ENCODE data around the gene NOTUM. TPM values are rescaled to one million over a fixed set of nuclear protein-coding genes. Genes with fewer than 3 reads are reported as not detected.

Gene NOTUM
- total and polyA plus RNA-seq, 4 experiments from 2014 or later: not detected

DNA sequence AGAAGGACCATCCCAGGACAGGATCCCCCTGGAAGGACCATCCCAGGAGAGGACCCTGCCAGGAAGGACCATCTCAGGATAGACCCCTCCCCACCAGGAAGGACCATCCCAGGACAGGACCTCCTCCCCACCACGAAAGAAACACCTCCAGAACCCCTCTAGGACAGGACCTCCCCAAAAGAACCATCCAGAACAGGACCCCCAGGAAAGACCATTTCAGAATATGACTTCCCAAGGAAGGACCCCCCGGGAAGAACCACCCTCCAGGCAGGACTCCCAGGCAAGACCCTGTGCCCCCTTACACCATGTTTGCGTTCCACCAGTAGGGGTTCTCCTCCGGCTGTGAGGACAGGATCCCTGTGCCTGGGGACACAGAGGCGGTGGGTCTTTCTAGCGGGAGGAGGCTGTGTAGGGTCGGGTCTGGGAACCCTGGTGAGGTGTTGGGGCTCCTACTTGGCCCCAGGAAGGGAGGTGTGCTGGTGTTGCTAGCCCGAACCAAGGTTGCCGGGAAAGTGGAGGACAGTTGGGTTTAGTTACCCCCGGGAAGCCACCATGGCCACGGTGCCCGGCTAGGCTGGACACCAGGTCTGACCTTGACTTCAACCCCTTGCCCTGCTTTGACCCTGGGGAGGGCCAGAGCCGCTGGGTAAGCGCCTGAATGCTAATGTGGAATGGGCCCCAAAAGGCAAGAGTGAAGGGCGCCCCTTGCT is 2.2 kb downstream of the NOTUM start:
- Histone ChIP-seq H3K27me3 (ENCODE audit: insufficient read depth, low read length) (peaks cover 30% of the 10 kb centered on the region), H3K4me3 (ENCODE audit: low read length in 2 of 2) (no peak overlapping the region), H3K9me3 (ENCODE audit: control insufficient read depth in 1 of 2, low read length in 2 of 2) (no peaks in the 10 kb centered on the region), H3K27ac (ENCODE audit: low read depth, low read length) (no peak overlapping the region), H3K36me3 (ENCODE audit: insufficient read depth, low read length) (no peaks in the 10 kb centered on the region), H3K4me1 (ENCODE audit: insufficient read depth, low read length) (peaks cover 7% of the 10 kb centered on the region)
- peak in 1 of 5 donors; percentile 36 for DNase-seq
- intact Hi-C loops (cut with micrococcal nuclease): loop anchor here (1.0 kb wide), 1 partner anchor 63 kb away; no protein-coding TSS in a partner anchor
- H3K4me3 Mint-ChIP-seq: peak overlapping the region in 7 of 8 donors; percentile 39 to 66 (median 55)
- H3K36me3 Mint-ChIP-seq: no peaks in the 10 kb centered on the region
- peaks cover 0 to 2% (median 0%) of the 10 kb centered on the region in 8 donors for H3K9me3 Mint-ChIP-seq
- CTCF ChIA-PET (ENCODE audit: partially characterized antibody): interaction anchor here (0.6 to 2.6 kb wide), 21 partner anchors 9 to 196 kb away, joined by 3 to 81 read pairs (median 3); partner anchors contain the start of genes ASPSCR1, CENPX, DCXR and DUS1L
- POLR2A ChIA-PET (ENCODE audit: partially characterized antibody): interaction anchor here (0.5 to 2.6 kb wide), 14 partner anchors 9 to 292 kb away, joined by 3 to 57 read pairs (median 6); partner anchors contain the start of genes ARHGDIA, ASPSCR1, CCDC137 and CENPX
- H3K27ac Mint-ChIP-seq: peak overlapping the region in 3 of 7 donors; percentile 41 to 69 (median 61)
- peaks cover 2 to 9% of the 10 kb centered on the region in 2 donors for H3K27me3 Mint-ChIP-seq
- peaks cover 0 to 3% (median 0%) of the 10 kb centered on the region in 4 donors for H3K4me1 Mint-ChIP-seq

DNA sequence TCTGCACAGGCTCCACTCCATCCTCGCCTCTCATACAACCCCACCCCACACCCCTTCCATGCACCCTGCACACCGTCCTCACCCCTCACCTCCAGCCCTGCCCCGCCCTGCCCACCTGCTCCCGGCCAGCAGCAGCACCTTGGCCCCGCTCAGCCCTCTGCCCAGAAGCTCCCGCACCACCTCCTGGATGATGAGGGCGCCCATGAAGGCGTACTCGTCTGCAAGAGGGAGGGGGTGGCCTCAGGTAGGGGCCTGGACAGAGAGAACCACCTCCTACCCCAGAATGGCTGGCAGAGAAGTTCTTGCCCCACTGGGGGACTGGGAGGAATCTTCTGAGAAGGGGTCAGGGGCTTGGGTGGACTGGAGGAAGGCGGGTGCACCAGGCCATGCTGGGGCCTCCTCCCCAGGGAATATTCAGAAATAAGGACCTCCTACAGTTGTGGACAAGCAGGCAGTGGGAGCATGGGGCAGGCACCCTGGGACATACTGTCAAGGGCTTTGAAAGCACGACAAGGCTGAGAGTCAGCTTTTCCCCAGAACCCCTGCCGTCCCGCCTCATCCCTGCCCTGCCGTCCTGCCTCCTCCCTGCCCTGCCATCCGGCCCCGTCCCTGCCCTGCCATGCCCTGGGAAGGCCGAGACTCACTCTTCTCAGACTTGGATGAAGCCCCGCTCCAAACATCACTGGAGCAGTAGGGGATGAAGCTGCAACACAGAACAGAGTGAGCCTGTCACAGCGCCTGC is 3.1 kb downstream of the NOTUM start:
- H3K4me3 Mint-ChIP-seq: peak overlapping the region in 3 of 8 donors; percentile 17 to 44 (median 27)
- intact Hi-C loops (cut with micrococcal nuclease): no loop called here
- Histone ChIP-seq H3K4me1 (ENCODE audit: insufficient read depth, low read length) (peaks cover 7% of the 10 kb centered on the region), H3K4me3 (ENCODE audit: low read length in 2 of 2) (no peak overlapping the region), H3K36me3 (ENCODE audit: insufficient read depth, low read length) (no peaks in the 10 kb centered on the region), H3K27ac (ENCODE audit: low read depth, low read length) (no peak overlapping the region), H3K9me3 (ENCODE audit: control insufficient read depth in 1 of 2, low read length in 2 of 2) (no peaks in the 10 kb centered on the region), H3K27me3 (ENCODE audit: insufficient read depth, low read length) (peaks cover 29% of the 10 kb centered on the region)
- ChIA-PET CTCF (ENCODE audit: partially characterized antibody) (no interaction called here), POLR2A (ENCODE audit: partially characterized antibody) (no interaction called here)
- H3K4me1 Mint-ChIP-seq: peaks cover 0 to 3% (median 0%) of the 10 kb centered on the region in 4 donors
- peak in 1 of 5 donors; percentile 22 for DNase-seq
- peak overlapping the region in 1 of 7 donors; percentile 69 for H3K27ac Mint-ChIP-seq
- H3K36me3 Mint-ChIP-seq: no peaks in the 10 kb centered on the region
- peaks cover 0 to 2% (median 0%) of the 10 kb centered on the region in 8 donors for H3K9me3 Mint-ChIP-seq
- H3K27me3 Mint-ChIP-seq: peaks cover 2 to 9% of the 10 kb centered on the region in 2 donors

DNA sequence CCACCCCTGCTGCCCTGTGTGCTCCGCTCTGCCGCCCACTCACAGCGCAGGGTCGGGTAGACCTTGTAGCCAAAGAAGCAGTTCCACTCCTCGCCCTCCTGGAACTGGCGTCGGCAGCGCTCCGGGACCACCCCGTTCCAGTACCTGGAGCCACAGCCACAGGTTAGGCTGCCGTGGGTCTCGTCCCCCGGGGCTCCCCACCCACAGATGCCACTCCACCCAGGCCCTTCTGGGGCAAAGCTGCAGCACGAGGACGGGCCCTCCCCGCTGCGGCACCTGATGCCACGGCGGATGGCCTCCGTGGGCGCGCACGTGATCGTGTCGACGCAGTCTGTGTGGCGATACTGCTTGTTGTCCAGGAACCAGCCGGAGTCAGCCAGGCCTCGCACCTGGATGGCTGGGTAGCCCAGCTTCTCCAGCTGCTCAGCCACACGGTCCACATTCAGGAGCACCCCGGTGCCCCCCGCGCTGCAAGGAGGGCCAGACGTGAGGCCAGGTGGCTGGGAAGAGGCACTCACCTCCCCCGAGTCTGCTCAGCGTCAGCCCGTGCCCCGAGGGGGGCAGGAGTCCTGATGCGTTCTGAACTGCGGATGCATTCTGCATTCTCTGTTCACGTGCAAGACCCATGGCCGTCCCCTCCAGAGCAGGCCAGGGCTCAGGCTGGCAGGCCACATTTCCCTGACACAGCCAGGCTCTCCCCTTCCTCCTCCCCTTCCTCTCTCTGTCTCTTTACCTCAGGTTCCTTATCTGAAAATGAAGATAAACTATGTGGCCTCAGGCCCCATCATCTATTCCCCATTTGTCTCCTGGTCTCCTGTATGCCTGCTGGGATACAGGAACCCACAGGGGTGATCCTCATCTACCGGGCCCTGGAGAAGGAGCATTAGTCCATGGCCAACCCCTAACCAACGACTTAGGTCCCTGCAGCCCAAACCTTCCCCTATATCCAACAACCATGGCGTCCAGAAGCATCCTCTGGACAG is 4.1 kb downstream of the NOTUM start:
- Mint-ChIP-seq H3K27ac (peak overlapping the region in 1 of 7 donors; percentile 69), H3K9me3 (no peaks in the 10 kb centered on the region), H3K4me3 (peak overlapping the region in 2 of 8 donors; percentile 17 to 44), H3K36me3 (no peaks in the 10 kb centered on the region), H3K4me1 (peaks cover 0 to 3% (median under 1%) of the 10 kb centered on the region in 4 donors), H3K27me3 (peaks cover 1 to 9% of the 10 kb centered on the region in 2 donors)
- Histone ChIP-seq H3K36me3 (ENCODE audit: insufficient read depth, low read length) (no peaks in the 10 kb centered on the region), H3K4me1 (ENCODE audit: insufficient read depth, low read length) (peaks cover 7% of the 10 kb centered on the region), H3K27ac (ENCODE audit: low read depth, low read length) (no peak overlapping the region), H3K27me3 (ENCODE audit: insufficient read depth, low read length) (peaks cover 20% of the 10 kb centered on the region), H3K9me3 (ENCODE audit: control insufficient read depth in 1 of 2, low read length in 2 of 2) (no peaks in the 10 kb centered on the region), H3K4me3 (ENCODE audit: low read length in 2 of 2) (no peak overlapping the region)
- ChIA-PET POLR2A (ENCODE audit: partially characterized antibody) (no interaction called here), CTCF (ENCODE audit: partially characterized antibody) (interaction anchor here (4.3 kb wide), 1 partner anchor 64 kb away, joined by 20 read pairs; no protein-coding TSS in a partner anchor)
- peak in 1 of 5 donors; percentile 15 for DNase-seq
- intact Hi-C loops (cut with micrococcal nuclease): no loop called here

DNA sequence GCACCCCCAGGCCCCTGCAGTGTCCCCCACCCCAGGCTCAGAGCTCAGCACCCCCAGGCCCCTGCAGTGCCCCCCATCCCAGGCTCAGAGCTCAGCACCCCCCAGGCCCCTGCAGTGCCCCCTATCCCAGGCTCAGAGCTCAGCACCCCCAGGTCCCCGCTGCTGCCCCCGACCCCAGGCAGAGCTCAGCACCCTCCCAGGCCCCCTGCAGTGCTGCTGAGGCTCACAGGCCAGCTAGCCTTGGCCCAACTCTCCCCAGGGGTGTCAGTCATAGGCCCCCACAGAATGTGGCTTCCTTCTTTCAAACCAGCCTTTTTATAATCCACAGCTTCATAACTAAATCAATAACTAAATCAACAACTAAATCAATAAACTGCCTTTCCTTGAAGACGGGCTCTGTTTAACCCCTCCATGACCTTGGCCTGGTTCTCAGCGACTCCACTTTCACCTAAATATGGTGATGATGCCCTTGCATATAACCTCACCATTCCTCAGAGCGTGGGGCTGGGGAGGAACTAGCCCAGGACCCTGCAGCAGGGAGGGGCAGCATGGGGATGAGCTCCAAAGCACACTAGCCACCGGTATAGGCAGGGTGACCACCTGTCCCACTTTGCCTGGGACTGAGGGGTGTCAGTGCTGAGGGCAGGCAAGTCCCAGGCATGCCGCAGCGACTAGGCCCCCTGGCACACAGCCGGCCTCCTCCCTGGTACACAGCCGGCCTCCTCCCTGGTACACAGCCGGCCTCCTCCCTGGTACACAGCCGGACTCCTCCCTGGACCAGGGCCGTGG is 5.0 kb downstream of the NOTUM start:
- H3K4me3 ChIP-seq (ENCODE audit: low read length in 2 of 2): no peak overlapping the region
- intact Hi-C loops (cut with micrococcal nuclease): no loop called here
- no peaks in the 10 kb centered on the region for H3K36me3 ChIP-seq (ENCODE audit: insufficient read depth, low read length)
- Mint-ChIP-seq H3K4me1 (peaks cover 0 to 3% (median 2%) of the 10 kb centered on the region in 4 donors), H3K27ac (no peak overlapping the region), H3K9me3 (no peaks in the 10 kb centered on the region), H3K36me3 (no peaks in the 10 kb centered on the region), H3K4me3 (no peak overlapping the region), H3K27me3 (peaks cover 1 to 9% of the 10 kb centered on the region in 2 donors)
- ChIA-PET POLR2A (ENCODE audit: partially characterized antibody) (no interaction called here), CTCF (ENCODE audit: partially characterized antibody) (interaction anchor here (4.3 kb wide), 1 partner anchor 65 kb away, joined by 20 read pairs; no protein-coding TSS in a partner anchor)
- DNase-seq: peak in 1 of 5 donors; percentile 6
- peaks cover 20% of the 10 kb centered on the region for H3K27me3 ChIP-seq (ENCODE audit: insufficient read depth, low read length)
- no peak overlapping the region for H3K27ac ChIP-seq (ENCODE audit: low read depth, low read length)
- peaks cover 7% of the 10 kb centered on the region for H3K4me1 ChIP-seq (ENCODE audit: insufficient read depth, low read length)
- H3K9me3 ChIP-seq (ENCODE audit: control insufficient read depth in 1 of 2, low read length in 2 of 2): no peaks in the 10 kb centered on the region

DNA sequence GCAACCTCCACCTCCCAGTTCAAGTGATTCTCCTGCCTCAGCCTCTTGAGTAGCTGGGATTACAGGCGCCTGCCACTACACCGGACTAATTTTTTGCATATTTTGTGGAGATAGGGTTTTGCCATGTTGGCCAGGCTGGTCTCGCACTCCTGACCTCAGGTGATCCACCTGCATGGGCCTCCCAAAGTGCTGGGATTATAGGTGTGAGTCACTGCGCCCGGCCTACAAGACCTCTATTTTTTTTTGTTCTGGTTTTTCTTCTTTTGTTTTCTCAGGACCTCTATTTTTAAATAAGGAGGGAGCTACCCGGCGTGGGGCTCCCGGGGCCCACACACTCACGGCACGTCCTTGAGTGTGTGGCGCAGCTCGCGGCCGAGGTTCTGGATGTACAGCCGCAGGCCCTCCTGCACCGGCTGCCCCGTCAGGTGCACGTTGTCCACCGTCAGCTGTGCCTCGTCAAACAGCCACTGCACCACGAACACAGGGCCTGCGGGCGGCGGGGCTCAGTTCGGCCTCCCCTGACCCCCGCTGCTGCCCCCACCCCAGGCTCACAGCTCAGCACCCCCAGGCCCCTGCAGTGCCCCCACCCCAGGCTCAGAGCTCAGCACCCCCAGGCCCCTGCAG is 5.8 kb downstream of the NOTUM start:
- Histone ChIP-seq H3K4me1 (ENCODE audit: insufficient read depth, low read length) (peaks cover 2% of the 10 kb centered on the region), H3K36me3 (ENCODE audit: insufficient read depth, low read length) (no peaks in the 10 kb centered on the region), H3K27ac (ENCODE audit: low read depth, low read length) (no peak overlapping the region), H3K4me3 (ENCODE audit: low read length in 2 of 2) (no peak overlapping the region), H3K9me3 (ENCODE audit: control insufficient read depth in 1 of 2, low read length in 2 of 2) (no peaks in the 10 kb centered on the region), H3K27me3 (ENCODE audit: insufficient read depth, low read length) (peaks cover 19% of the 10 kb centered on the region)
- Mint-ChIP-seq H3K4me3 (no peak overlapping the region), H3K36me3 (no peaks in the 10 kb centered on the region), H3K4me1 (peaks cover 0 to 3% (median 2%) of the 10 kb centered on the region in 4 donors), H3K9me3 (no peaks in the 10 kb centered on the region), H3K27me3 (peaks cover 1 to 9% of the 10 kb centered on the region in 2 donors), H3K27ac (peak overlapping the region in 1 of 7 donors; percentile 18)
- ChIA-PET CTCF (ENCODE audit: partially characterized antibody) (interaction anchor here (2.4 to 4.3 kb wide), 2 partner anchors 65 to 75 kb away, joined by 9 to 20 read pairs; no protein-coding TSS in a partner anchor), POLR2A (ENCODE audit: partially characterized antibody) (no interaction called here)
- intact Hi-C loops (cut with micrococcal nuclease): no loop called here
- DNase-seq: peak in 1 of 5 donors; percentile 10

Measured in CD4-positive, alpha-beta memory T cell (primary cell).